ENCODE measurements around the gene GPR42. TPM values are rescaled to one million over a fixed set of nuclear protein-coding genes. Genes with fewer than 3 reads are reported as not detected.

The GPR42 gene
- total RNA-seq, 1 experiment from 2014 or later = not detected

DNA sequence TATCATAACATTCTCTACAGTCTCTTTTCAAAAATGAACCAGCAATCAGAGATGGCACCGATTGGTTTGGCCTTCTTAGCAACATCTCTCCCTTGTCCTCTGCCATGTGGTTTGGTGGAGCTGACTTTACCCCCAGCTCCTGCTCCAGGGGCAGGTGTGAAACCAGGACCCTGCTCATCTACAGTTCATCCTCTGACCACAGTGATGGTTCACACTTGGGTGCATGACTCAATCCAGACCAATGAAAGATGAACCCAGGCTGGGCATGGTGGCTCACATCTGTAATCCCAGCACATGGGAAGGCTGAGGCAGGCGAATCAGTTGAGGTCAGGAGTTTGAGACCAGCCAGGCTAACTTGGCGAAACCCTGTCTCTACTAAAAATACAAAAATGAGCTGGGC lies 43.6 kb downstream of the GPR42 start:
- H3K27ac Mint-ChIP-seq (ENCODE audit: unreplicated experiment) = no peak overlapping the region
- Histone ChIP-seq H3K36me3 (ENCODE audit: control insufficient read depth, insufficient read depth, low read length) (no peaks in the 10 kb centered on the region), H3K9me3 (no peaks in the 10 kb centered on the region; the same call in 1 of the 2 replicates), H3K4me1 (no peaks in the 10 kb centered on the region), H3K27me3 (replicated peaks; ENCODE audit: control insufficient read depth, insufficient read depth, low read length) (no peaks in the 10 kb centered on the region), H3K4me3 (ENCODE audit: low read depth, low read length) (no peak overlapping the region)
- intact Hi-C loops (cut with micrococcal nuclease; ENCODE audit: unreplicated experiment) = no loop called here
- no TSS peak for BruUV-seq (replicated peaks)
- no peaks in the 10 kb centered on the region for H3K27me3 Mint-ChIP-seq (ENCODE audit: insufficient read depth, unreplicated experiment)
- no peak for TF ChIP-seq CTCF (IDR thresholded peaks at IDR 0.05; ENCODE audit: insufficient read depth in 1 of 2, low read depth in 1 of 2, low read length in 1 of 2, severe bottlenecking in 1 of 2, unreplicated experiment in 1 of 2)
- H3K4me3 Mint-ChIP-seq (ENCODE audit: unreplicated experiment) = no peak overlapping the region
- no peaks in the 10 kb centered on the region for H3K36me3 Mint-ChIP-seq (ENCODE audit: insufficient read depth, unreplicated experiment)
- DNase-seq = no peak
- CTCF ChIA-PET = no interaction called here
- H3K9me3 Mint-ChIP-seq (ENCODE audit: unreplicated experiment) = peaks cover 9% of the 10 kb centered on the region
- H3K4me1 Mint-ChIP-seq (ENCODE audit: low read depth, unreplicated experiment) = peaks cover 4% of the 10 kb centered on the region
- POLR2A ChIA-PET = no interaction called here

- CTCF ChIA-PET = no interaction called here
- Histone ChIP-seq H3K4me1 (peaks cover 6% of the 10 kb centered on the region), H3K9me3 (no peaks in the 10 kb centered on the region), H3K36me3 (ENCODE audit: control insufficient read depth, insufficient read depth, low read length) (no peaks in the 10 kb centered on the region), H3K27me3 (replicated peaks; ENCODE audit: control insufficient read depth, insufficient read depth, low read length) (no peaks in the 10 kb centered on the region), H3K4me3 (ENCODE audit: low read depth, low read length) (no peak overlapping the region)
- Mint-ChIP-seq H3K4me1 (ENCODE audit: low read depth, unreplicated experiment) (peaks cover 7% of the 10 kb centered on the region), H3K27me3 (ENCODE audit: insufficient read depth, unreplicated experiment) (no peaks in the 10 kb centered on the region), H3K36me3 (ENCODE audit: insufficient read depth, unreplicated experiment) (no peaks in the 10 kb centered on the region), H3K9me3 (ENCODE audit: unreplicated experiment) (peaks cover 5% of the 10 kb centered on the region), H3K4me3 (ENCODE audit: unreplicated experiment) (no peak overlapping the region), H3K27ac (ENCODE audit: unreplicated experiment) (no peak overlapping the region)
- no peak for DNase-seq
- POLR2A ChIA-PET = no interaction called here
- intact Hi-C loops (cut with micrococcal nuclease; ENCODE audit: unreplicated experiment) = no loop called here
- no peak for TF ChIP-seq CTCF (IDR thresholded peaks at IDR 0.05; ENCODE audit: insufficient read depth in 1 of 2, low read depth in 1 of 2, low read length in 1 of 2, severe bottlenecking in 1 of 2, unreplicated experiment in 1 of 2)
- no TSS peak for BruUV-seq (replicated peaks)
Measured at GRCh38 chr19:35416331-35416730, 45.5 kb downstream of the GPR42 start.

- BruUV-seq (replicated peaks) = no TSS peak
- peaks cover 6% of the 10 kb centered on the region for H3K4me1 ChIP-seq
- no peak overlapping the region for H3K27ac Mint-ChIP-seq (ENCODE audit: unreplicated experiment)
- intact Hi-C loops (cut with micrococcal nuclease; ENCODE audit: unreplicated experiment) = no loop called here
- no peak for DNase-seq
- H3K36me3 Mint-ChIP-seq (ENCODE audit: insufficient read depth, unreplicated experiment) = no peaks in the 10 kb centered on the region
- no peaks in the 10 kb centered on the region for H3K9me3 Mint-ChIP-seq (ENCODE audit: unreplicated experiment)
- no peak for TF ChIP-seq CTCF (IDR thresholded peaks at IDR 0.05; ENCODE audit: insufficient read depth in 1 of 2, low read depth in 1 of 2, low read length in 1 of 2, severe bottlenecking in 1 of 2, unreplicated experiment in 1 of 2)
- H3K4me3 Mint-ChIP-seq (ENCODE audit: unreplicated experiment) = no peak overlapping the region
- H3K36me3 ChIP-seq (ENCODE audit: control insufficient read depth, insufficient read depth, low read length) = no peaks in the 10 kb centered on the region
- ChIA-PET CTCF (no interaction called here), POLR2A (no interaction called here)
- H3K27me3 Mint-ChIP-seq (ENCODE audit: insufficient read depth, unreplicated experiment) = no peaks in the 10 kb centered on the region
- H3K9me3 ChIP-seq = no peaks in the 10 kb centered on the region
- no peak overlapping the region for H3K4me3 ChIP-seq (ENCODE audit: low read depth, low read length)
- H3K4me1 Mint-ChIP-seq (ENCODE audit: low read depth, unreplicated experiment) = peaks cover 7% of the 10 kb centered on the region
- H3K27me3 ChIP-seq (replicated peaks; ENCODE audit: control insufficient read depth, insufficient read depth, low read length) = no peaks in the 10 kb centered on the region
Measured at GRCh38 chr19:35417278-35417677, 46.4 kb downstream of the GPR42 start.

All from Caco-2 (cell line).